Gastroesophageal sphincter (tissue), 2 donors: ENCODE measurements around the gene CTIF.

ENCODE experiments used
- POLR2A ChIP-seq, 2 donors: fragments of 450-650 bp; IDR thresholded peaks; one replicate each; pipeline ENCODE4 v1.6.1; 2017; ENCODE audit warnings: antibody characterized with exemption in 2 of 2, mild to moderate bottlenecking in 2 of 2, moderate library complexity in 1 of 2
- POLR2AphosphoS5 ChIP-seq: sonication (generic); formaldehyde crosslinking; IDR thresholded peaks from one replicate; pipeline ENCODE4 v1.6.1; 2017; ENCODE audit warnings: antibody characterized with exemption

DNA sequence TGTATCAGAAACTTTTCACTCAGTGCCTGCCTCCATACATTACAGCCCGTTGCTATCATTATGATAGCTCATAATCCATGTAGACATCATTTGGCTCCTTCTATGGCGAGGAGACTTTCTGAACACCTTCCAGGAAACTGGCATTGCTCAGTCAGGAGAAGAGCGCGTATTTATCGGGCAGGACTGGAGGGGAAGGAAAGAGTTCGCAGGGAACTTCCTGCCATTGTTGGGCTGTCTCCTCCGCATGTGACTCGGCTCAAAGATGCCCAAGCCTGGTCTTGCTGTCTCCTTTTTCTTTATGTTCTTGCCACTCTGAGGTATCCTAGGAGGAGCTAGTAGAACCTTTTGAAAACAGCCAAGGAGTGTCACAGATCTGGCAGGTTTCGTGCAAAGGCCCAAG, 156.8 kb downstream of the CTIF start:
- TF ChIP-seq POLR2A (IDR thresholded peaks at IDR 0.05) (no peak), POLR2AphosphoS5 (no peak)
